HepG2 (cell line): ENCODE data around the gene TRAF5. TPM values are rescaled to one million over a fixed set of nuclear protein-coding genes. Genes with fewer than 3 reads are reported as not detected.
A peak's percentile ranks its signal among the peaks of the same experiment; 100 is the strongest.

Experiments
- ATAC-seq: fragments of 200-7000 bp; cut with Tn5 transposase; 3 replicates; pipeline ENCODE4 v1.9.1; 2020; ENCODE audit warnings: mild to moderate bottlenecking, moderate library complexity
- BruUV-seq: library from RNA; stranded (reverse); fragments of 400-500 nt; replicated peaks from 2 replicates; lab custom pipeline; 2021; lab: Mats Ljungman, UMichigan
- CTCF ChIA-PET: fragments of 300-600 bp; formaldehyde crosslinking; extraction: SDS; loops from one replicate; lab custom pipeline; 2021; ENCODE audit warnings: low total read pairs, inconsistent platforms, low intra/inter-chr PET ratio; lab: Yijun Ruan, JAX
- POLR2A ChIA-PET: fragments of 350-600 bp; sonication (Branson Sonifier 250); formaldehyde crosslinking; loops from one replicate; lab custom pipeline; 2020; ENCODE audit warnings: antibody characterized with exemption, inconsistent platforms; lab: Yijun Ruan, JAX
- DNase-seq: peaks from one replicate; pipeline ENCODE4 v3.0.0-alpha.2; 2015; ENCODE audit warnings: low spot score
- FAIRE-seq: peaks from 3 replicates; lab custom pipeline; 2011; peaks lifted over from hg19 to GRCh38; lab: Jason Lieb, UNC
- H2AFZ ChIP-seq: one replicate; pipeline ENCODE4 v1.6.1; 2011; ENCODE audit warnings: low read length, inconsistent platforms
- H3K27ac ChIP-seq: fragments of 300-600 bp; 3 replicates; pipeline ENCODE4 v1.8.0; 2011; ENCODE audit warnings: mixed run types, mild to moderate bottlenecking, mixed read lengths, low read length, inconsistent platforms; ENCODE audit not compliant: insufficient read depth; ENCODE audit errors: extremely low read length
- H3K27me3 ChIP-seq, 2 experiments: fragments of 200-600 bp in 1 of 2; 2 replicates in 1 of 2; 3 replicates in 1 of 2; pipeline versions ENCODE4 v1.6.0 to v1.8.0; 2011; ENCODE audit warnings: low read length in 2 of 2, mild to moderate bottlenecking in 2 of 2, moderate library complexity in 2 of 2, inconsistent platforms in 1 of 2; ENCODE audit not compliant: insufficient read depth in 2 of 2, control insufficient read depth in 1 of 2
- H3K36me3 ChIP-seq, 2 experiments: fragments of 200-600 bp in 1 of 2; replicated peaks in 1 of 2; 2 replicates in 1 of 2; 3 replicates in 1 of 2; pipeline versions ENCODE4 v1.5.1 to v1.8.0; 2011; ENCODE audit warnings: low read length in 2 of 2, inconsistent platforms in 1 of 2; ENCODE audit not compliant: insufficient read depth in 2 of 2, control insufficient read depth in 1 of 2
- H3K4me1 ChIP-seq: 2 replicates; pipeline ENCODE4 v1.5.1; 2012; ENCODE audit warnings: low read length, inconsistent platforms; ENCODE audit not compliant: insufficient read depth
- H3K4me2 ChIP-seq: 2 replicates; pipeline ENCODE4 v1.6.0; 2011; ENCODE audit warnings: low read depth, low read length, inconsistent platforms
- H3K4me3 ChIP-seq, 3 experiments: fragments of 200-600 bp in 1 of 3; sonication (generic), shearing (Covaris generic) in 1 of 3; replicated peaks in 1 of 3; 2 replicates each; pipeline ENCODE4 v1.5.1; 2011 to 2016; ENCODE audit warnings: low read length in 3 of 3, inconsistent platforms in 2 of 3, low read depth in 2 of 3, mild to moderate bottlenecking in 2 of 3, control low read depth in 1 of 3, mixed read lengths in 1 of 3; ENCODE audit not compliant: insufficient read depth in 1 of 3
- H3K79me2 ChIP-seq: one replicate; pipeline ENCODE4 v1.6.1; 2011; ENCODE audit warnings: low read length, inconsistent platforms; ENCODE audit not compliant: insufficient read depth
- H3K9ac ChIP-seq: 2 replicates; pipeline ENCODE4 v1.6.0; 2011; ENCODE audit warnings: mild to moderate bottlenecking, low read depth, low read length, inconsistent platforms; ENCODE audit not compliant: insufficient read depth
- H3K9me3 ChIP-seq: 2 replicates; pipeline ENCODE4 v1.5.1; 2012; ENCODE audit warnings: mild to moderate bottlenecking, low read length
- H4K20me1 ChIP-seq: 2 replicates; pipeline ENCODE4 v1.6.0; 2011; ENCODE audit warnings: inconsistent platforms, mild to moderate bottlenecking, low read length, moderate library complexity; ENCODE audit not compliant: insufficient read depth
- CHD2 ChIP-seq: IDR thresholded peaks from 2 replicates; pipeline ENCODE4 v1.6.1; 2011; ENCODE audit warnings: low read depth, low read length, improper control_type of control experiment
- CREB1 ChIP-seq, 2 experiments: fragments of 450-650 bp in 1 of 2; IDR thresholded peaks; 2 replicates each; pipeline ENCODE4 v1.6.1; 2016 to 2017; ENCODE audit warnings: control low read depth in 1 of 2, mild to moderate bottlenecking in 1 of 2, missing compliant biosample characterization in 1 of 2, missing genetic modification characterization in 1 of 2
- FOSL2 ChIP-seq: sonication (generic); formaldehyde crosslinking; IDR thresholded peaks from 2 replicates; pipeline ENCODE4 v1.4.0; 2020; ENCODE audit warnings: missing genetic modification reagents
- KDM3A ChIP-seq: IDR thresholded peaks from 2 replicates; pipeline ENCODE4 v1.6.1; 2018; ENCODE audit warnings: low read depth, missing compliant biosample characterization
- RAD21 ChIP-seq: fragments of 450-650 bp; formaldehyde crosslinking; IDR thresholded peaks from 2 replicates; pipeline ENCODE4 v1.5.0; 2020; ENCODE audit warnings: mild to moderate bottlenecking
- RXRA ChIP-seq: sonication (generic); formaldehyde crosslinking; IDR thresholded peaks from 2 replicates; pipeline ENCODE4 v1.5.1; 2020; ENCODE audit warnings: missing genetic modification reagents
- ZNF121 ChIP-seq: sonication (generic); formaldehyde crosslinking; IDR thresholded peaks from 2 replicates; pipeline ENCODE4 v1.5.0; 2020; ENCODE audit warnings: mild to moderate bottlenecking, missing genetic modification reagents
- ZNF446 ChIP-seq: sonication (generic); formaldehyde crosslinking; IDR thresholded peaks from 2 replicates; pipeline ENCODE4 v1.5.0; 2020; ENCODE audit warnings: mild to moderate bottlenecking, missing genetic modification reagents
- ZNF569 ChIP-seq: sonication (generic); formaldehyde crosslinking; IDR thresholded peaks from 2 replicates; pipeline ENCODE4 v1.5.0; 2020; ENCODE audit warnings: mild to moderate bottlenecking, missing genetic modification reagents, moderate library complexity, borderline replicate concordance
- WGBS: methylation state at CpG from one replicate; pipeline ENCODE4 v1.1.6; 2017; ENCODE audit warnings: low lambda C conversion rate; 5-methylcytosine and 5-hydroxymethylcytosine counted together
- in situ Hi-C: cut with HindIII; loops from 2 replicates; pipeline ENCODE4 v1.10.0; 2017; ENCODE audit warnings: low pct_unique_long_range_greater_than_20kb; ENCODE audit not compliant: extremely low pct_ligation_motif_present
- intact Hi-C: fragments of 100-400 bp; cut with micrococcal nuclease; formaldehyde crosslinking; loops from one replicate; pipeline ENCODE4 v1.10.0; 2022; ENCODE audit not compliant: unreplicated experiment
- polyA plus RNA-seq, 8 experiments: library from polyadenylated mRNA; depleted of rRNA in 3 of 8; stranded (reverse) in 7 of 8; unstranded in 1 of 8; fragments of >200 nt; fragmentation: Illumina TruSeq in 4 of 8; extraction: Trizol in 4 of 8; gene quantifications; 2 replicates each; pipeline versions ENCODE4 v1.2.1 to v1.2.3, GENCODE V29; 2011 to 2016; ENCODE audit warnings: low read depth in 4 of 8, missing spikeins in 1 of 8, mixed read lengths in 1 of 8; ENCODE audit not compliant: insufficient read depth in 1 of 8
- total RNA-seq, 5 experiments: library from RNA; depleted of rRNA; stranded (reverse); fragments of >200 nt; fragmentation: Illumina TruSeq; extraction: Trizol; gene quantifications; 2 replicates each; pipeline ENCODE4 v1.2.3, GENCODE V29; 2016; ENCODE audit warnings: low read depth in 1 of 5
- TF ChIP-seq, protein P1 (sequence below): IDR thresholded peaks from 2 replicates; pipeline ENCODE4 v1.6.1; 2012; ENCODE audit warnings: inconsistent platforms
- TF ChIP-seq, protein P2 (sequence below): fragments of 450-650 bp; IDR thresholded peaks from 2 replicates; pipeline ENCODE4 v1.6.1; 2016
- TF ChIP-seq, protein P3 (sequence below): sonication (generic); formaldehyde crosslinking; IDR thresholded peaks from 2 replicates; pipeline ENCODE4 v1.8.1; 2023; ENCODE audit warnings: missing genetic modification reagents, inconsistent platforms, borderline replicate concordance

Gene TRAF5
- total and polyA plus RNA-seq, 2 of the 13 experiments (the other 11 are each of a cell fraction or from before 2014, with no cell fraction given), result 0.27 to 1.6 TPM

DNA sequence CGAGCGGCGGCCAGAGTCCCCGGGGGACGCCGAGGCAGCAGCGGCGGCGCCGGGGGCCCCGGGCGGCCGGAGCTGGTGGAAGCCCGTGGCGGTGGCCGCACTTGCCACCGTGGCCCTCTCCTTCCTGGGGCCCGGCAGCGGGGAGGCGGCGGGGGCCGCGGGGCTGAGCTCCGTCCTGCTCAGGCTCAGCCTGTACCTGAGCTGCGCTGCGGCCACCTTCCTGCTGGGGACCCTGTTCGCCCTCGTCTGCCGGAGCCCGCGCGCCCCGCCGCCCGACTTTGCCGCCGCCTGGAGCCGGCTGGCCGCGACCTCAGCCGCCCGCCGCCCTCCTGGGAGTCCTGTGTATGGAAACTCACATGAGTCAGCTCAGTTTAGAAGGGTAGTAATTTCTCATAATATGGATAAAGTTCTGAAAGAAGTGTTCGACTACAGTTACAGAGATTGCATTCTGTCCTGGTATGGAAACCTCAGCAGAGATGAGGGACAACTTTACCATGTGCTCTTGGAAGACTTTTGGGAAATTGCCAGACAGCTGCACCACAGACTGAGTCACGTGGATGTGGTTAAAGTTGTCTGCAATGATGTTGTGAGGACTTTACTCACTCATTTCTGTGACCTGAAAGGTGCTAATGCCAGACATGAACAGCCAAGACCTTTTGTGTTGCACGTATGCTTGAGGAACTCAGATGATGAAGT, 90.1 kb downstream of the TRAF5 start (continued):
- TF ChIP-seq, protein P1, sequence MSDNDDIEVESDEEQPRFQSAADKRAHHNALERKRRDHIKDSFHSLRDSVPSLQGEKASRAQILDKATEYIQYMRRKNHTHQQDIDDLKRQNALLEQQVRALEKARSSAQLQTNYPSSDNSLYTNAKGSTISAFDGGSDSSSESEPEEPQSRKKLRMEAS, result peak; percentile 22; the same call in 1 of the 2 replicates
- 0 out of 2 replicates have a peak, but pooled peaks have one; percentile 12 for TF ChIP-seq KDM3A
- TF ChIP-seq RAD21 (CRISPR knock-in tag), result 0 out of 2 replicates have a peak, but pooled peaks have one; percentile 30
- TF ChIP-seq, protein P2, sequence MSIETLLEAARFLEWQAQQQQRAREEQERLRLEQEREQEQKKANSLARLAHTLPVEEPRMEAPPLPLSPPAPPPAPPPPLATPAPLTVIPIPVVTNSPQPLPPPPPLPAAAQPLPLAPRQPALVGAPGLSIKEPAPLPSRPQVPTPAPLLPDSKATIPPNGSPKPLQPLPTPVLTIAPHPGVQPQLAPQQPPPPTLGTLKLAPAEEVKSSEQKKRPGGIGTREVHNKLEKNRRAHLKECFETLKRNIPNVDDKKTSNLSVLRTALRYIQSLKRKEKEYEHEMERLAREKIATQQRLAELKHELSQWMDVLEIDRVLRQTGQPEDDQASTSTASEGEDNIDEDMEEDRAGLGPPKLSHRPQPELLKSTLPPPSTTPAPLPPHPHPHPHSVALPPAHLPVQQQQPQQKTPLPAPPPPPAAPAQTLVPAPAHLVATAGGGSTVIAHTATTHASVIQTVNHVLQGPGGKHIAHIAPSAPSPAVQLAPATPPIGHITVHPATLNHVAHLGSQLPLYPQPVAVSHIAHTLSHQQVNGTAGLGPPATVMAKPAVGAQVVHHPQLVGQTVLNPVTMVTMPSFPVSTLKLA, result peak; percentile 35; the same call in 1 of the 2 replicates
- TF ChIP-seq, all 625 proteins: peak for 26; not testable (repeated sequence) for 599

DNA sequence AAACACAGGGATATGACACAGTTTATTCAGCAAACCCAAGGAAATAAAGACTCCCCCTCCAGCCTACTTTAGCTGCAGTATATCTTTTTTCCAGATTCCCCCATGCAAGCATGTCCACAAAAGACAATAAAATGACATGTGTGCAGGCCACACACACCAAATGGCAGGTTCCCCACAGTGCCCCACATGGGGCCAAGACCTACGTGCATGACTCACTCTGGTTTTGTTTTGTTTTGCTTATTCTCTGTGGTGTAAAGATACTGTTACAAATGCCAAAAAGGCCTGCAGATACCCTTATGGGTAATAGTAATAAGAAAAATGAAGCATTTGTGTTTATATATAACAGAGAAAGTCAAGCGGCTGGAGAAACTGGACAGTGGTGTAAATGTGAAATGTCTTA, 93.8 kb downstream of the TRAF5 start:
- Histone ChIP-seq H3K27ac (no peak overlapping the region), H4K20me1 (no peaks in the 10 kb centered on the region), H3K9ac (no peak overlapping the region), H3K4me3 (no peak overlapping the region), H3K27me3 (no peaks in the 10 kb centered on the region), H3K79me2 (no peaks in the 10 kb centered on the region), H3K4me1 (peaks cover 20% of the 10 kb centered on the region), H3K4me2 (no peak overlapping the region), H2AFZ (no peak overlapping the region), H3K9me3 (no peaks in the 10 kb centered on the region), H3K36me3 (no peaks in the 10 kb centered on the region)
- ATAC-seq (no peak), FAIRE-seq (no peak), DNase-seq (no peak)
- in situ Hi-C loops (no loop called here), intact Hi-C loops (no loop called here)
- no TSS peak for BruUV-seq
- 90% methylated on average over 2 of the region's 2 CpGs for WGBS
- TF ChIP-seq FOSL2 (CRISPR knock-in tag) (0 out of 2 replicates have a peak, but pooled peaks have one; percentile 19), CREB1 (IDR thresholded peaks at IDR 0.05) (no peak), CREB1 (CRISPR knock-in tag; IDR thresholded peaks at IDR 0.05) (no peak), CHD2 (no peak), ZNF569 (CRISPR knock-in tag) (no peak), RXRA (CRISPR knock-in tag) (no peak), ZNF121 (no peak), ZNF446 (CRISPR knock-in tag) (no peak)
- TF ChIP-seq, protein P3, sequence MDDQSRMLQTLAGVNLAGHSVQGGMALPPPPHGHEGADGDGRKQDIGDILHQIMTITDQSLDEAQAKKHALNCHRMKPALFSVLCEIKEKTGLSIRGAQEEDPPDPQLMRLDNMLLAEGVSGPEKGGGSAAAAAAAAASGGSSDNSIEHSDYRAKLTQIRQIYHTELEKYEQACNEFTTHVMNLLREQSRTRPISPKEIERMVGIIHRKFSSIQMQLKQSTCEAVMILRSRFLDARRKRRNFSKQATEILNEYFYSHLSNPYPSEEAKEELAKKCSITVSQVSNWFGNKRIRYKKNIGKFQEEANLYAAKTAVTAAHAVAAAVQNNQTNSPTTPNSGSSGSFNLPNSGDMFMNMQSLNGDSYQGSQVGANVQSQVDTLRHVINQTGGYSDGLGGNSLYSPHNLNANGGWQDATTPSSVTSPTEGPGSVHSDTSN (CRISPR knock-in tag), result no peak
- POLR2A ChIA-PET, result no interaction called here
- CTCF ChIA-PET, result no interaction called here
